Measurements from ENCODE around the gene MFNG.

The MFNG gene

DNA sequence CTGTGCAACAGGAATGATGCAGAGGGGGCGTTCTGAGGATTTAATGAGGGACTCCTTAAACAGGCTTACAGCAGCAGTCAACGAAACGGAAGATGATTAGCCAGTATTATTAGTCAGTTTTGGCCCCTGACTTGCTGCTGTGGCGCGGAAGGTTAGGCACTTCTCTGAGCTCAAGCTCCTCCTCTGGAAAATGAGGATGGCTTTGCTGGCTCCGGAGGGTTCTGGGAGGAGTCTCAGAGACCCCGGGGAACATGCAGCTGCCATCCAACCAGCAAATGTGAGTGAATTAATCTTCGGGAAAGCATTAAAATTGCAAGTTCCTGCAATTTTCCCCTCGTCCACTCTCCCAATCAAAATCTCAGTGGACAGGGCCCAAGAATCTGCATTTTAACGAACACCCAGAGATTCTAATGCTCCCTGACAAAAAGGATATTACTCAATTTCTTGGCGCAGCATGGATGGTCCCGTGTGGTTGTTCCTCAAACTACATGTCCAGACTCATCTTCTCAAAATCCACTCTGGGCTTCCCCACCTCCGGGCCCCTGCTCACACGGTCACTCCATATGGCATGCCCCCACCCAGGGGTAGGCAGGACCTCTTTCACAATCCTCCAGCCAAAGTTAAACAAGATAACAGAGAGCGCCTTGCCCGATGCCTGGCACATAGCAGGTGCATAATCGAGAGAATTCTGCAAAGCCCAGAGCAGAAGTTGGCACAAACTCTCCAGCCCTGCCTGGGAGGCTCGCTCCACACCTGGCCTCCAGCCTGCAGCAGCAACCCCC is 65.3 kb downstream of the MFNG start:
- DNase-seq = no peak

DNA sequence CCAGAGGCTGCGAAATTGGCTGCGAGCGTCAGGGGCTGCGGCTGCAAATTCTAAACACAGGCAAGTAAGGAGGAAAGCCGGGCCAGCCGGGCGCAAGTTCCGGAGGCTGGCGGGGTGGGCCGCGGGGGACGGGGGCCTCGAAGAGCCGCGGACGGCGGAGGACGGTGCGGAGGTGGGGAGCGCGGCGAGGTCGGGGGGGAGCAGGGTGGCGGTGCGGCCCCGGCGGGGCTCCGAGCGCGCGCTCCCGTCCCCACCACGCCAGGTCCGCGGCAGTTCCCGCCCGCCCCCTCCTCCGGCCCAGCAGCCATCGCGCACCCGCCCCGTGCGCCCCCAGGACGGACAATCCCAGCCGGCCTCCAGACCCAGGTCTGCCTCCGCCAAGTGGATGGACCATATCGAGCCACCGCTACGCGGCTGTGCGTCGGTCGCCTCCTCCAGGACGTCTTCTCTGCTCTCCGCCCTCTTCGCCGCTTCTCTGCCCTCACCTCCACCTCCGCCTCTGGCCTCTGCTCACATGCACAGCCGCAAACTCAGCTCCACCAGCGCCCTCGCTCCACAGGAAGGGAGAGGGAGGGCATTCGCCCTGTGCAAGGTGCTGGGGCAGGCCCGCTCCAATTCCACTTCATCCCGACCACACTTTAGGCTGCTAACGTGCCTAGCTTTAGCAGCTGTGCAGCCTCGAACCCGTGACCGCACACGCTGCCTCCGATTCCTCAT is 66.1 kb downstream of the MFNG start:
- no peak for DNase-seq

DNA sequence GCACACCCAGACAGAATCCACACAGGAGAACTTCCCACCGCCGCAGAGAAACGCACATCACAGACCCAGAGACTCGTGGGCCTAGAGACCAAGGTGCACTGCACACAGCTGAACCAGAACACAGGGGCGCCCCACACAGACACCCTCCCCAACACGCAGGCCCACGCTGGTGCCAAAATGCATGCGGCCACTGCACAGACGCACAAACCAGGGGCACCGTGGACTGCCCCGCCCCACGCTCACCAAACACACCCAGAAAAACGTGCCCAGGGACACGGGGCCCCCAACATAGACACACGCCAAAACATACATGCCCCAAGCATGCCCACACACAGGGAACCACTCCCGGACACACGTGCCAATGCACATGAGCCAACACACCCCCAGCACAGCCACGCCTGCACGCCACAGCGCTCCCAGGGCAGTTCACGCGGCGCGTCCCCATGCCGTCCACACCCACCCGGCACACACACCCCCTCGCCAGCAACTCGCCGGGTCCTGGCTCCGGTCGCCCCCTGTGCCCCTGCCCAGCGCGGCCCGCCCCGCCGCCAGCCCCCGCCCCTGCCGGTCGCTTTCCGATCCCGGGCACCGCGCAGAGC is 66.7 kb downstream of the MFNG start:
- no peak for DNase-seq

Data from NCI-H187 (cell line).